OCI-LY7 (cell line): Measurements from ENCODE around the gene VKORC1. TPM values are rescaled to one million over a fixed set of nuclear protein-coding genes. Genes with fewer than 3 reads are reported as not detected.

Source experiments
- BruUV-seq: library from RNA; stranded (reverse); fragments of 400-500 nt; replicated peaks from 2 replicates; lab custom pipeline; 2021; lab: Mats Ljungman, UMichigan
- CTCF ChIA-PET: fragments of 300-600 bp; sonication (Branson Sonifier 250); formaldehyde crosslinking; loops from one replicate; lab custom pipeline; 2022; ENCODE audit warnings: antibody characterized with exemption; ENCODE audit not compliant: unreplicated experiment; lab: Charles Lee
- POLR2A ChIA-PET: fragments of 300-600 bp; sonication (Branson Sonifier 250); formaldehyde crosslinking; loops from one replicate; lab custom pipeline; 2022; ENCODE audit warnings: antibody characterized with exemption; lab: Charles Lee
- DNase-seq: peaks from one replicate; pipeline ENCODE4 v3.0.0-alpha.2; 2015; ENCODE audit warnings: low spot score
- H2AFZ ChIP-seq: fragments of 200-600 bp; sonication (generic), shearing (Covaris generic); 2 replicates; pipeline ENCODE4 v1.6.1; 2014; ENCODE audit warnings: mild to moderate bottlenecking, antibody characterized with exemption, low read length, moderate library complexity
- H3K27ac ChIP-seq: fragments of 200-600 bp; sonication (generic); 2 replicates; pipeline ENCODE4 v1.5.1; 2014; ENCODE audit warnings: mixed run types, low read depth, mild to moderate bottlenecking, moderate library complexity, low read length, inconsistent platforms; ENCODE audit not compliant: poor library complexity, severe bottlenecking
- H3K36me3 ChIP-seq: fragments of 200-600 bp; sonication (generic); 2 replicates; pipeline ENCODE4 v1.6.1; 2014; ENCODE audit warnings: mild to moderate bottlenecking, antibody characterized with exemption, low read length, moderate library complexity, mixed read lengths; ENCODE audit not compliant: insufficient read depth
- H3K4me1 ChIP-seq: fragments of 200-600 bp; sonication (generic); 2 replicates; pipeline ENCODE4 v1.5.1; 2014; ENCODE audit warnings: mild to moderate bottlenecking, low read length; ENCODE audit not compliant: insufficient read depth, poor library complexity, severe bottlenecking
- H3K4me2 ChIP-seq: fragments of 200-600 bp; sonication (generic); 2 replicates; pipeline ENCODE4 v1.6.1; 2014; ENCODE audit warnings: mild to moderate bottlenecking, low read length
- H3K4me3 ChIP-seq: fragments of 200-600 bp; sonication (generic); 2 replicates; pipeline ENCODE4 v1.5.1; 2014; ENCODE audit warnings: mild to moderate bottlenecking, low read depth, low read length; ENCODE audit not compliant: poor library complexity, severe bottlenecking
- H3K79me2 ChIP-seq: fragments of 200-600 bp; sonication (generic); 2 replicates; pipeline ENCODE4 v1.6.1; 2016; ENCODE audit warnings: low read depth, mild to moderate bottlenecking, low read length, moderate library complexity, mixed read lengths; ENCODE audit not compliant: insufficient read depth
- H3K9me2 ChIP-seq: fragments of 200-600 bp; sonication (generic); 2 replicates; pipeline ENCODE4 v1.6.1; 2016; ENCODE audit warnings: mild to moderate bottlenecking, low read length, mixed read lengths; ENCODE audit not compliant: insufficient read depth
- H3K9me3 ChIP-seq: fragments of 200-600 bp; sonication (generic); 2 replicates; pipeline ENCODE4 v1.6.1; 2014; ENCODE audit warnings: mild to moderate bottlenecking, mixed run types, low read length, mixed read lengths
- H4K20me1 ChIP-seq: fragments of 200-600 bp; sonication (generic); 2 replicates; pipeline ENCODE4 v1.6.1; 2014; ENCODE audit warnings: mild to moderate bottlenecking, antibody characterized with exemption, low read length, moderate library complexity, mixed read lengths; ENCODE audit not compliant: insufficient read depth
- CTCF ChIP-seq: fragments of 200-600 bp; sonication (generic); conservative IDR thresholded peaks from 2 replicates; pipeline ENCODE4 v1.5.1; 2014; ENCODE audit warnings: mild to moderate bottlenecking, antibody characterized with exemption, low read length, moderate library complexity, mixed read lengths
- EZH2phosphoT487 ChIP-seq: fragments of 200-600 bp; sonication (generic); IDR thresholded peaks from 2 replicates; pipeline ENCODE4 v1.6.1; 2018; ENCODE audit warnings: low read depth, borderline replicate concordance, mild to moderate bottlenecking, mixed run types, antibody characterized with exemption, low read length, moderate library complexity, mixed read lengths
- intact Hi-C: fragments of 100-400 bp; cut with micrococcal nuclease; formaldehyde crosslinking; loops from one replicate; pipeline ENCODE4 v1.10.0; 2022; ENCODE audit not compliant: unreplicated experiment
- total RNA-seq, 2 experiments: library from RNA; depleted of rRNA in 1 of 2; stranded (reverse); fragments of >200 nt in 1 of 2; shearing (Covaris generic) in 1 of 2; gene quantifications; 2 replicates each; pipeline ENCODE4 v1.2.3, GENCODE V29; 2014 to 2022

VKORC1 gene
- total RNA-seq, 2 experiments from 2014 or later: 69.3 to 70.2 TPM

GRCh38 chr16:31074814-31075183 is 19.8 kb downstream of the VKORC1 start:
- TF ChIP-seq EZH2phosphoT487: no peak
- peak; percentile 45 for TF ChIP-seq CTCF
- H3K4me2 ChIP-seq: peak overlapping the region; percentile 93
- peak overlapping the region; percentile 88 for H3K4me3 ChIP-seq
- DNase-seq: no peak
- H3K36me3 ChIP-seq: peaks cover 39% of the 10 kb centered on the region
- peaks cover 50% of the 10 kb centered on the region for H3K79me2 ChIP-seq
- BruUV-seq: no TSS peak
- ChIA-PET POLR2A (interaction anchor here (1.4 kb wide), 1 partner anchor 385 kb away, joined by 3 read pairs; the partner anchor contains the start of gene ARMC5), CTCF (no interaction called here)
- H3K4me1 ChIP-seq: peaks cover 15% of the 10 kb centered on the region
- H3K27ac ChIP-seq: peak overlapping the region; percentile 84
- H3K9me3 ChIP-seq: no peaks in the 10 kb centered on the region
- H3K9me2 ChIP-seq: no peaks in the 10 kb centered on the region
- H4K20me1 ChIP-seq: no peaks in the 10 kb centered on the region
- peak overlapping the region; percentile 45; the same call in 1 of the 2 replicates for H2AFZ ChIP-seq
- intact Hi-C loops: loop anchor here (1.0 to 5.0 kb wide), 6 partner anchors 20 to 384 kb away; partner anchors contain the start of genes ARMC5, KAT8, SETD1A and VKORC1

GRCh38 chr16:31073970-31074813 is 20.4 kb downstream of the VKORC1 start, which contains the start of the genes ZNF646 and ZNF668:
TSS of gene ZNF646 (plus strand) at chr16:31074422. CDS start at chr16:31076325, 1,903 bp downstream.
TSS of gene ZNF668 (minus strand) at chr16:31074240. CDS start at chr16:31064459, 9,781 bp downstream.
- ChIA-PET CTCF (interaction anchor here (0.6 kb wide), 1 partner anchor 43 kb away, joined by 8 read pairs; the partner anchor contains the start of gene KAT8), POLR2A (interaction anchor here (0.5 to 1.7 kb wide), 5 partner anchors 19 to 385 kb away, joined by 3 to 7 read pairs (median 5); partner anchors contain the start of genes ARMC5, KAT8 and VKORC1)
- peak within 1 kb of the TSS; percentile 95 for H3K4me2 ChIP-seq
- peaks cover 15% of the 10 kb centered on the region for H3K4me1 ChIP-seq
- no TSS peak for BruUV-seq
- no peaks in the 10 kb centered on the region for H3K9me2 ChIP-seq
- H4K20me1 ChIP-seq: no peaks in the 10 kb centered on the region
- intact Hi-C loops: loop anchor here (1.0 to 5.0 kb wide), 7 partner anchors 20 to 385 kb away; partner anchors contain the start of genes ARMC5, KAT8, SETD1A and VKORC1
- DNase-seq: peak; percentile 100
- H3K9me3 ChIP-seq: no peaks in the 10 kb centered on the region
- H3K36me3 ChIP-seq: peaks cover 33% of the 10 kb centered on the region
- TF ChIP-seq EZH2phosphoT487: no peak
- no peak for TF ChIP-seq CTCF
- H2AFZ ChIP-seq: peak within 1 kb of the TSS; percentile 75
- H3K79me2 ChIP-seq: peaks cover 54% of the 10 kb centered on the region
- H3K4me3 ChIP-seq: peak within 1 kb of the TSS; percentile 88
- H3K27ac ChIP-seq: peak within 1 kb of the TSS; percentile 84
